GM08714 (cell line): ENCODE measurements around the gene IL32.

Source experiments
- H3K4me3 ChIP-seq: fragments of 200-500 bp; sonication (Bioruptor generic); 2 replicates; pipeline ENCODE4 v1.5.1; 2014; ENCODE audit warnings: mild to moderate bottlenecking, low read length, inconsistent platforms
- ZNF274 ChIP-seq: IDR thresholded peaks from 2 replicates; pipeline ENCODE4 v1.6.1; 2012; ENCODE audit warnings: mild to moderate bottlenecking, low read depth, low read length

Gene IL32

GRCh38 chr16:3115003-3115402, 49.6 kb downstream of the IL32 start:
- no peak for TF ChIP-seq ZNF274
- H3K4me3 ChIP-seq = no peak overlapping the region

- TF ChIP-seq ZNF274 = no peak
- no peak overlapping the region for H3K4me3 ChIP-seq
These were observed 50.1 kb downstream of the IL32 start for GRCh38 chr16:3115561-3115960.

GRCh38 chr16:3118204-3118790, 52.9 kb downstream of the IL32 start:
- TF ChIP-seq ZNF274 = no peak

GRCh38 chr16:3118846-3119245, 53.4 kb downstream of the IL32 start:
- H3K4me3 ChIP-seq = no peak overlapping the region
- no peak for TF ChIP-seq ZNF274

More at GRCh38 chr16:3118204-3118790, 52.9 kb downstream of the IL32 start:
- no peak overlapping the region for H3K4me3 ChIP-seq
